ENCODE measurements around the gene LRG1. TPM values are rescaled to one million over a fixed set of nuclear protein-coding genes. Genes with fewer than 3 reads are reported as not detected.

LRG1 gene
- total and polyA plus RNA-seq, 2 of the 13 experiments (the other 11 are each of a cell fraction or from before 2014, with no cell fraction given), result 12.0 to 39.3 TPM

GRCh38 chr19:4583961-4584669, 44.3 kb upstream of the LRG1 start (continued):
- TF ChIP-seq E2F2 (CRISPR knock-in tag; IDR thresholded peaks at IDR 0.05; ENCODE audit: borderline replicate concordance) (no peak), NKX3-1 (CRISPR knock-in tag; IDR thresholded peaks at IDR 0.05) (peak; percentile 37; the same call in 1 of the 2 replicates), RORA (CRISPR knock-in tag; IDR thresholded peaks at IDR 0.05) (no peak), JDP2 (CRISPR knock-in tag; IDR thresholded peaks at IDR 0.05; ENCODE audit: borderline replicate concordance) (no peak), NFKBIZ (CRISPR knock-in tag; IDR thresholded peaks at IDR 0.05) (peak; percentile 29; the same call in 1 of the 2 replicates), TEAD3 (CRISPR knock-in tag; optimal IDR thresholded peaks at IDR 0.05; ENCODE audit: borderline replicate concordance) (peak; percentile 75), NCOR1 (IDR thresholded peaks at IDR 0.05; ENCODE audit: borderline replicate concordance, low read length) (peak; percentile 63; the same call in 1 of the 2 replicates), ZNF512B (CRISPR knock-in tag; IDR thresholded peaks at IDR 0.05; ENCODE audit: borderline replicate concordance) (no peak), BCL3 (CRISPR knock-in tag; IDR thresholded peaks at IDR 0.05) (no peak; the same call in 1 of the 2 replicates), ZNF331 (CRISPR knock-in tag; IDR thresholded peaks at IDR 0.05) (peak; percentile 91), ZNF432 (CRISPR knock-in tag; IDR thresholded peaks at IDR 0.05; ENCODE audit: borderline replicate concordance) (no peak), MED13 (CRISPR knock-in tag; IDR thresholded peaks at IDR 0.05) (peak; percentile 94), ZNF383 (CRISPR knock-in tag; IDR thresholded peaks at IDR 0.05; ENCODE audit: borderline replicate concordance) (no peak), PBX3 (CRISPR knock-in tag; IDR thresholded peaks at IDR 0.05; ENCODE audit: borderline replicate concordance) (no peak), ELK4 (CRISPR knock-in tag; IDR thresholded peaks at IDR 0.05; ENCODE audit: borderline replicate concordance) (no peak), TEAD2 (CRISPR knock-in tag; IDR thresholded peaks at IDR 0.05) (no peak), SRSF4 (IDR thresholded peaks at IDR 0.05; ENCODE audit: low read depth, low read length, poor library complexity, severe bottlenecking) (no peak), KLF16 (CRISPR knock-in tag; IDR thresholded peaks at IDR 0.05) (no peak; a peak in 2 of 4 replicates), ZNF3 (CRISPR knock-in tag; IDR thresholded peaks at IDR 0.05) (no peak), ZNF589 (CRISPR knock-in tag; conservative IDR thresholded peaks at IDR 0.05) (peak; percentile 86), HIVEP1 (CRISPR knock-in tag; IDR thresholded peaks at IDR 0.05) (0 out of 2 replicates have a peak, but pooled peaks have one; percentile 61), DNMT3B (CRISPR knock-in tag; conservative IDR thresholded peaks at IDR 0.05) (no peak)
